Colonic mucosa (tissue), 4 donors: ENCODE results near the gene DNASE1L3. TPM values are rescaled to one million over a fixed set of nuclear protein-coding genes. Genes with fewer than 3 reads are reported as not detected.

Source experiments
- DNase-seq: peaks from one replicate; pipeline ENCODE4 v3.0.0-alpha.2; 2020
- H3K27ac ChIP-seq: fragments of 200-600 bp; one replicate; pipeline ENCODE4 v1.8.0; 2021
- H3K27me3 ChIP-seq: fragments of 200-600 bp; one replicate; pipeline ENCODE4 v1.8.0; 2021
- H3K36me3 ChIP-seq: fragments of 200-600 bp; one replicate; pipeline ENCODE4 v1.8.0; 2021
- H3K4me1 ChIP-seq: fragments of 200-600 bp; one replicate; pipeline ENCODE4 v1.8.0; 2021; ENCODE audit warnings: mild to moderate bottlenecking
- H3K4me3 ChIP-seq: fragments of 200-600 bp; one replicate; pipeline ENCODE4 v1.8.0; 2021
- H3K9ac ChIP-seq, 2 donors: one replicate each; pipeline ENCODE4 v1.7.0; 2013; ENCODE audit warnings: control low read depth in 2 of 2, low read depth in 2 of 2, low read length in 2 of 2
- H3K9me3 ChIP-seq: fragments of 200-600 bp; one replicate; pipeline ENCODE4 v1.8.0; 2021
- CTCF ChIP-seq: fragments of 200-600 bp; IDR thresholded peaks from one replicate; pipeline ENCODE4 v1.8.0; 2022; ENCODE audit warnings: antibody characterized with exemption, mild to moderate bottlenecking
- intact Hi-C: fragments of 100-400 bp; cut with DNase I; formaldehyde crosslinking; loops from one replicate; pipeline ENCODE4 v1.14.1; 2022
- total RNA-seq, 2 donors: library from RNA; stranded (reverse); fragmentation: NEBNext Ultra II Directional in 1 of 2; extraction: Animal tissue kit (Norgen Biotek cat#: 25700) in 1 of 2; gene quantifications; one replicate each; pipeline ENCODE4 v1.2.1, GENCODE V29; 2021
- donor health status: healthy.
- donor health status: DM: no; HTN: no; CAD: no.
- donor health status: DM: no; HTN: no; CAD: no.

DNASE1L3 gene
- total RNA-seq, 2 donors from 2014 or later: 2.2 to 6.2 TPM

GRCh38 chr3:58144478-58145325 is 66.1 kb downstream of the DNASE1L3 start:
- H3K4me3 ChIP-seq: no peak overlapping the region
- peaks cover 32% of the 10 kb centered on the region for H3K36me3 ChIP-seq
- no peaks in the 10 kb centered on the region for H3K9me3 ChIP-seq
- intact Hi-C loops: no loop called here
- DNase-seq: no peak
- H3K9ac ChIP-seq: no peak overlapping the region
- H3K4me1 ChIP-seq: no peaks in the 10 kb centered on the region
- no peak for TF ChIP-seq CTCF
- no peaks in the 10 kb centered on the region for H3K27me3 ChIP-seq
- H3K27ac ChIP-seq: no peak overlapping the region

GRCh38 chr3:58143417-58144055 is 67.2 kb downstream of the DNASE1L3 start:
- intact Hi-C loops: no loop called here
- H3K36me3 ChIP-seq: peaks cover 26% of the 10 kb centered on the region
- no peaks in the 10 kb centered on the region for H3K9me3 ChIP-seq
- TF ChIP-seq CTCF: no peak
- no peak overlapping the region for H3K4me3 ChIP-seq
- H3K27ac ChIP-seq: no peak overlapping the region
- H3K27me3 ChIP-seq: no peaks in the 10 kb centered on the region
- no peak for DNase-seq
- H3K4me1 ChIP-seq: no peaks in the 10 kb centered on the region
- no peak overlapping the region for H3K9ac ChIP-seq

Other genes with a start within 250 kb of the DNASE1L3 start
- gene FLNB, start 202.6 kb downstream of the DNASE1L3 start, total RNA-seq: 100 to 1,000 TPM; 246 to 362 TPM
- gene ABHD6, start 26.8 kb upstream of the DNASE1L3 start, total RNA-seq: 10 to 100 TPM; 16.5 to 24.5 TPM
- 10 to 100 TPM; 17.8 to 19.5 TPM for gene RPP14, start 95.3 kb upstream of the DNASE1L3 start, total RNA-seq
- gene HTD2, start 95.5 kb upstream of the DNASE1L3 start, total RNA-seq: 10 to 100 TPM in 1 of 2 donors, 1 to 10 TPM in 1; 9.6 to 13.6 TPM
- 10 to 100 TPM in 1 of 2 donors, 1 to 10 TPM in 1; 9.3 to 11.4 TPM for gene PXK, start 121.9 kb upstream of the DNASE1L3 start, total RNA-seq
- 10 to 100 TPM; 66.9 to 87.4 TPM for gene PDHB, start 222.9 kb upstream of the DNASE1L3 start, total RNA-seq